Activated naive CD4-positive, alpha-beta T cell treated with anti-CD3 and anti-CD28 coated beads, Interleukin-2, amount 50 U/mL, for 16 hours (primary cell): Measurements from ENCODE around the gene ATP11C.

ENCODE experiments used
- DNase-seq: peaks from one replicate; pipeline ENCODE4 v3.0.0-alpha.2; 2020

The ATP11C gene

GRCh38 chrX:139801397-139801813 is 131.4 kb downstream of the ATP11C start:
- DNase-seq: no peak

GRCh38 chrX:139798701-139799100 is 134.2 kb downstream of the ATP11C start:
- DNase-seq: no peak

- DNase-seq: no peak
These were observed 137.7 kb downstream of the ATP11C start for GRCh38 chrX:139795196-139795595.

GRCh38 chrX:139787601-139788000 is 145.3 kb downstream of the ATP11C start:
- no peak for DNase-seq

GRCh38 chrX:139784807-139785206 is 148.0 kb downstream of the ATP11C start:
- DNase-seq: no peak

GRCh38 chrX:139783959-139784358 is 148.9 kb downstream of the ATP11C start:
- no peak for DNase-seq

- no peak for DNase-seq
These were observed 149.8 kb downstream of the ATP11C start for GRCh38 chrX:139783030-139783429.

- DNase-seq: no peak
These were observed 156.3 kb downstream of the ATP11C start for GRCh38 chrX:139776599-139776998.

GRCh38 chrX:139770366-139770765 is 162.5 kb downstream of the ATP11C start:
- no peak for DNase-seq

- no peak for DNase-seq
These were observed 166.3 kb downstream of the ATP11C start for GRCh38 chrX:139766545-139766983.

- no peak for DNase-seq
These were observed 170.3 kb downstream of the ATP11C start for GRCh38 chrX:139762400-139763183.

- no peak for DNase-seq
These were observed 173.2 kb downstream of the ATP11C start for GRCh38 chrX:139759637-139760036.

- DNase-seq: no peak
These were observed 174.0 kb downstream of the ATP11C start for GRCh38 chrX:139758809-139759208.

GRCh38 chrX:139758250-139758649 is 174.6 kb downstream of the ATP11C start:
- DNase-seq: no peak

- DNase-seq: no peak
These were observed 181.8 kb downstream of the ATP11C start for GRCh38 chrX:139751053-139751452.

GRCh38 chrX:139750390-139750789 is 182.5 kb downstream of the ATP11C start:
- DNase-seq: no peak

GRCh38 chrX:139739138-139739537 is 193.7 kb downstream of the ATP11C start:
- DNase-seq: no peak

- DNase-seq: no peak
These were observed 194.3 kb downstream of the ATP11C start for GRCh38 chrX:139738581-139738980.

- DNase-seq: no peak
These were observed 196.7 kb downstream of the ATP11C start for GRCh38 chrX:139736151-139736550.

- DNase-seq: no peak
These were observed 197.9 kb downstream of the ATP11C start for GRCh38 chrX:139734996-139735395.

GRCh38 chrX:139725720-139726119 is 207.1 kb downstream of the ATP11C start:
- DNase-seq: no peak

- no peak for DNase-seq
These were observed 208.2 kb downstream of the ATP11C start for GRCh38 chrX:139724626-139725025.

- no peak for DNase-seq
These were observed 211.9 kb downstream of the ATP11C start for GRCh38 chrX:139720979-139721378.

GRCh38 chrX:139720136-139720535 is 212.7 kb downstream of the ATP11C start:
- DNase-seq: no peak

GRCh38 chrX:139708067-139708466 is 224.8 kb downstream of the ATP11C start, which contains the start of gene MCF2:
Gene MCF2 (minus strand): TSS chrX:139708167. CDS start chrX:139651744, 56,423 bp downstream.
- DNase-seq: no peak
